ENCODE results near the gene HOXA7.

Gene HOXA7

DNA sequence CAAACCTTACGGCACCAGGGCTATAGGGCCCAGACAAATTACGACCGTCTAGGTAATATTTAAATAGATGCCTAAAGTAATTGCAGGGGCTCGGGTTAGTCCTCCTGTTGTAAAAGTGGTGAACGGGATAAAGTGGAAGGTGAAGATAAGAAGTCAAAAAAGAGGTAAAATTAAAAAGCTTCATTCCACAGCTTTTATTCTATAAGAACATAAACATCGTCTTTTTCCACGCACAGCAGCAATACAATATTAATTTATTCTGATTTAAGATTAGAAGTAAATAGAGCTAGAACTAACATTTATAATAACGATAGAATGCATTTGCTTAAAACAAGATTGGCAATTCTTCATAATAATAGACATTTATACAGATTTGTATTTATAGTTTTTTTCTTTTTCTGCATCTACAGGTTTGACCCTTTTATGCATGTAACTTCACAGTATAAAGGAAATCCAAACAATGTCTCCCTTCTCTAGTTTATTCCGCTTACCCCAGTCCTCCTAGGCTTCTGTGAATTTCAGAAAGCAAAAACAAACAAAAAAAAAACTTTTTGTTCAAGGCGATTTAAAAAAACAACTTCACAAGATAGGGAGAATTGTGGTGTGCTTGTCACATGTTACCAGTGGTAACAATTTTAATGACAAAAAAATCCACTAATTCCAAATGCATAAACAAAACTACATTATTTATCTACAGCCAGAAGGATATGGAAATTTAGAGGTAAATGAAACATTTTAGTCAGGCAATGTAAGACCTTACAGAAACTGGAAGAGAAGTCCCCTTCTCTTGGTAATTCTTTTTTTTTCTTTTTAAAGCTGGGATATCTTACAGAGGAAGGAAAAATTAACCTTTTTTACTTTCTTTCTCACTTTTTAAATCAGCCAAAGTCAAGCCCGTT, 14.2 kb upstream of the HOXA7 start:
- no peak for DNase-seq (ENCODE audit: low read depth)

DNA sequence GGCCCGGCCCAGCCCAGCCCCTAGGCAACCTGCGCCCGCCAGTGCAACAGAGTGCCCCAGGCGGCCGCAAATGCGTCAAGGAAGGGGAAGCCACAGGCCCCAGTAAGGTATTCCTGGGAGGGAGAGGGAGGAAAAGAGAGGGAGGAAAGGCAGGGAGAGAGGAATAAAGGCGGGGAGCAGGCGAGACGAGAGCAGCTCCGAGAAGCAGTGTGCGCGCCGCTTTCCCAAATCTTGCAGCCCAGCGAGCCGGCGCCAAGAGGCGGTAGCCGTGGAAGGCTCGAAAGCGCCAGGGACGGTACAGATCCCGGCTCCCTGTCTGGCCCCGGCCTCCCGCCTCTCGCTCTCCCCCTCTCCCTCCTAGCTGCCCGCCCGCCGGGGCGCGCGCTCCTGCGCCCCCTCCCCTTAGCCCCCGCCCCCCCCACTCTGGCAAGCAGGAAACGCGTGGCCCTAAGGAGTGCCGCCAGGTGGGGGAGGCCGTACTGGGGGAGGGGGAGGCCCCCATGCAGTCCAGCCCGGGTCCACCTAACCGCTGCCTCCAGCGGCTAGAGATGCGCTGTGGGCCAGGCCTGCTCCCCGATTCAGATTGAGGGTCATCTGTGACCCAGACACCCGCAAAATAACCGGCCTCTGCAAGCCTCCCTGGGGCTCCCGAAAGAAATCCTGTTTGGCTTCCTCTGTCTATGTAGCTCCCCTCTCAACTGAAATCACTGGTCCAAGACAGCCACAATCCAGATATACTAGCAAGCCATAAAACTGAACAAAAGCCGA, 13.4 kb upstream of the HOXA7 start:
- no peak for DNase-seq (ENCODE audit: low read depth)

- DNase-seq (ENCODE audit: low read depth), result no peak
These were observed 11.9 kb upstream of the HOXA7 start for GRCh38 chr7:27168265-27168947.

GRCh38 chr7:27167916-27168264, 11.4 kb upstream of the HOXA7 start:
- no peak for DNase-seq (ENCODE audit: low read depth)

- no peak for DNase-seq (ENCODE audit: low read depth)
These were observed 10.3 kb upstream of the HOXA7 start for GRCh38 chr7:27166531-27167505.

- no peak for DNase-seq (ENCODE audit: low read depth)
These were observed 9.6 kb upstream of the HOXA7 start for GRCh38 chr7:27165996-27166530.

- no peak for DNase-seq (ENCODE audit: low read depth)
These were observed 8.9 kb upstream of the HOXA7 start, which contains the start of gene HOXA9 for GRCh38 chr7:27165089-27165995. Gene HOXA9, minus strand, starts transcription at chr7:27165537. Its CDS starts 80 bp downstream, at chr7:27165457.

DNA sequence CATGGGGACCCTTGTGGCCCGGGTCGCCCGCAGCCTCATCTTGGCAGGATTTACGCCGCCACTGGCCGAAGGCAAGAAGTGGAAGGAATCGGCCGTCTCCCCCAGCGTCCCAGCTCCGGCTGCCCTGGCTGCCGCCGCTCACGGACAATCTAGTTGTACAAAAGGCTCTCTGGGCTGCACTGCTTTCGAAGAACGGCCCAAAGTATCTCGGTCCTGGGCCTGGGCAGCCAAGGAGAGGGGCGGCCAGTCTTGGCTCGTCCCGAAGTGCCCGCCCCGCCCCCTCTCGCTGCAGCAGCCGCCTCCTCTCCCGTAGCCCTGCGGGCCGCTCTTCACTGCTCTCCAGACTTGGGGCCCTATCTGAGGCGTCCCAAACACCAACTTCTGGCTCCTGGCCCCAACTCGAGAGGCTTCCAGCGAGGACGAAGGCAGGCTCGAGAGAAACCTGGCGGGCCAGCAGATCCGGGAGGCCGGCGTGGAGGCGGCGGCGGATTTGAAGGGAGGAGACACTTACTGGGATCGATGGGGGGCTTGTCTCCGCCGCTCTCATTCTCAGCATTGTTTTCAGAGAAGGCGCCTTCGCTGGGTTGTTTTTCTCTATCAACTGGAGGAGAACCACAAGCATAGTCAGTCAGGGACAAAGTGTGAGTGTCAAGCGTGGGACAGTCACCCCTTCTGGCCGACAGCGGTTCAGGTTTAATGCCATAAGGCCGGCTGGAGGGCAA, 8.1 kb upstream of the HOXA7 start:
- DNase-seq (ENCODE audit: low read depth), result no peak

GRCh38 chr7:27164045-27164366, 7.5 kb upstream of the HOXA7 start:
- DNase-seq (ENCODE audit: low read depth), result no peak

GRCh38 chr7:27163288-27164044, 7.0 kb upstream of the HOXA7 start:
- DNase-seq (ENCODE audit: low read depth), result no peak

- DNase-seq (ENCODE audit: low read depth), result no peak
These were observed 6.2 kb upstream of the HOXA7 start for GRCh38 chr7:27162561-27163287.

DNA sequence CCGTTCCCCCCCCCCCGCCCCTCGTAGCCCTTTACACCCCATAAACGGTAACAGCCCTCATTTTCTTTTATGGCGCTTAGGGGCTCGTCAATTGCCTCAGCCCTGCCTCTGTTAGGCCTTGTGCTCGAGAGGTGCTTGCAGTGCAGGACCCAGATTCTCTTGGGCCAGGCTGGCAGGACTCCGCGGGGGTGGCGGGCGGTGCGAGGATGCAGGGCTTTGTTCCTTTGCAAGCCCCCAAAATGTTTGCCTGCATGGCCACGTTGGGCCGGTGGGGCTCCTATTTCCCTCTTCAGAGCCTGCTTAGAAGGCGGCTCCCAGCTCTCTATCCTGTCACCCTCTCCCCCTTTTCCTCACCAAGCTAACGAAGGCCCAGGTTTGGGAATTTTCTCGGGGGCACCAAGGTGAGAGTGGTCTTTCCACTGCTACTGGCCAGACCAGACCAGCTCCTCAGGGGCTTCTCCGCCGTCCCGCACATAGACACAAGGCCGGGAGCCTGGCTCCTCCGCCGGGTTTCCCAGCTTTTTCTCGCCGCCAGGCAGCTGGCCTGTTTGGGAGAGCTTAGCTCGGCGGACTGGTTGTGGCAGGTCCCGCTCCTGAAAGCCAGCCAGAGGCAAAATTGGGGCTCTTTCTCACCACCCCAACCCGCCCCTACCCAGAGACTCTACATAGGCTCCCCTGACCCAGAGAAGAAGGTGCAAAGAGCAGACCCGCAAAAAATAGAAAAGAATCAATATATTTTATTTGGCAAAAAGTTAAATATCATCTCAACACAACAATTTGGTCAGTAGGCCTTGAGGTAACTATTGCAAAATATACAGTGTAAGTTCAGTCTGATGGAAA, 5.5 kb upstream of the HOXA7 start:
- DNase-seq (ENCODE audit: low read depth), result no peak

- no peak for DNase-seq (ENCODE audit: low read depth)
These were observed 4.8 kb upstream of the HOXA7 start for GRCh38 chr7:27161214-27161720.

DNA sequence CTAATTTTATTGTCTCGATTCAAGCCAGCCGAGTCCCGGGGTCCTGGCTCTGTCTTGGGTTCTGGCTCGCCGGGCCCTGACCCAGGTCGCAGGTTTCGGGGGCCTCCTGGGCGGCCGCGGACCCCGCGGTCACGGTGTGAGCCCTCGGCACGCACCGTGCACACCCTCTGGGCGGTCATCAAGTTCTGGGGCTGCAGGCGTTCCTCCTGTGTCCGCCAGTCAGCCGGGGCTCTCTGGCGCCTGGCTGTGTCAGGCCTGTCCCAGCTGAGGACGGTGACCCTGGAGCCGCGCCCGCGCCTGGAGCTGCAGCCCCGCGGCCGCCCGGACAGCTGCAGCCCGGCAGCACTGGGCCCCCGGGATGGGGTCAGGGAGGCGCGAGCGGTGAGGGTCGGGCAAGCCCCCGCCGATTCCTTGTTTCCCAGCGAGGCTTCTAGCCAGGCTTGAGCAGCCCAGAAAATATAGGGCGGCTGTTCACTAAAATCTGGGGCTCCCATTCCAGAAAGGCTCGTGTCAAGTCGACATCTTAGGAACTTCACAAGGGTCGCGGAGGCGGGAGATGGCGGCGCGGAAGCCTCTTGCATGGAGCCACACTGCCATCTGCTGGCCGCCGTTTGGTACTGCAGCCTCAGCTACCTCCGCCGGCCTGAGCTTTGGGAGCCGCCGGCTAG, 4.2 kb upstream of the HOXA7 start:
- peak; percentile 72 for DNase-seq (ENCODE audit: low read depth)

DNA sequence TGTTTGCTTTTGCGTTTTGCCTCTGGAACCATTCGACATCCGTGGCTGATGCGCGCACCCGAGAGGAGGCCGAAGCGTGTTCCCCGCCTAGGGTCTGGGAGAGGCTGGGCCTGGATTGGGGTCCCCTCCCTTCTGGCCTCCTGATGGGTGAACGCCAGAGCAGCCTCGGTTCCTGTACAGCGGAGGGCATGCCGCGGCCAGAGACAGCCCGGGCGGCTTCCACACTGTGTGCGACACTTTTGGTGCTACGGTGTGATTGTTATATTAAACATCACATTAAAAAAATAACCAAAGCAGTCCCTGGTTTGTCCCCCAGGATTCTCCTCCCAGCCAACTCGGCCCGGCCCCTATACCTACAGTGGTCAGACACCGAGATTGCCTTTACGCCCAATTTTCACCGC, 3.7 kb upstream of the HOXA7 start:
- DNase-seq (ENCODE audit: low read depth), result no peak
